Measurements from ENCODE around the gene CD79B. TPM values are rescaled to one million over a fixed set of nuclear protein-coding genes. Genes with fewer than 3 reads are reported as not detected.

CD79B gene
- total RNA-seq, 1 donor from 2014 or later = 706 TPM

DNA sequence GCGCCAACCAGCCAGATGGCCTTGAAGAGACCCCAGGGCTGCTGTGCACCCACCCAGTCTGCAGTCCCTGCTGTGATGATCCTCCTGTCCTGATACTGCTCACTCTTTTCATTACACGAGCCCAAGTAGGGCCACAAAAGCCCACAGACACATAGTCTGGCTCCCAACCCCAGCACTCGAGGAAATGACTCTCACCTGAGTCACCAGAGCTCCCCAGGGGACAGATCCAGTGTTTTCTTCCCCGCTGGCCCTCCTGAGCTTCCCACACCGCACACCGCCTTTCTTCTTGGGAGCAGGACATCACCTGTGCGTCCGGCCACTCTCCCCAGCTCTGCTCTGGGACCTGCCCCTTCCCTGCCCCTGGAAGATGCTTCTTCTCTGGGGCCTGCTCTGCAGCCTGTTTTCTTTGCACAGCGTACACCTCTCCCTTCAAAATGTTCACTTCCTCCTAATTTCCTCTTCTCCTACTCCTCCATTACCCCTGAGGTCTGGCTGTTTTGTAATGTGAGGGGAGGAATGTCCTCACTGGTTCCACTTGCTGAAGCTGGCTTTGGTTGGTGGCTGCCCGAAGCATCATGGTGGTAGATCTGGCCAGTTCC lies 42.6 kb upstream of the CD79B start:
- no peak for ATAC-seq (ENCODE audit: low read depth)

DNA sequence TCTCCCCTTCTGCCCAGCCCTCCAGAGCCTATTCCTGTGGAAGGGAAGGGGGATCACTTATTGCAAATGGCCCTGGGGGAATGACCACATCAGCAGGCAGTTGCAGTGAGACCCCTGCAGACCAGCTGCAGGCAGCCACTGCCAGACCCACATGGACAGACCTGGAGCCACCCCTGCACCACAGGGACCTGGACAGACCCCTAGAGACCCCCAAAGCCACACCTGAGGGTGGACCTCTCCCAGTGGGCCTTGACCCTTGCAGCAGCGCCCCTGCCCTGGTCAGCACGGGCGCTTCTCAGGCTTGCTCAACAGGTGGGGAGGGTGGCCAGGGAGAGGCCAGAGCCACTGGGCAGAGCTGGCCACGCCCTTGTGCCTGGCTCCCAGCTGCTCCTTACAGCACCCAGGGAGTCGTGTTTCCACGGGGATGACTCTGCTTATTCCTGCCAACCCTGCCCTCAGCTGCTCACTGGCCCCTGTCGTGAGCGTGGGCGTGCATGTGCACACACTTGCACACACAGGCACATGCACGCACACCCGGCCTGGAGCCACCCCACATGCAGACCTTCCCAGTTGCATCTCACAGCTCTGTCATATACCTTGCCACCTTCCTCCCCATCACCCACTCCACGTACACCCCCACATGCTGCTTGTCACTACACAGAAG lies 41.9 kb upstream of the CD79B start:
- Mint-ChIP-seq H3K27me3 (peaks cover 24% of the 10 kb centered on the region), H3K27ac (no peak overlapping the region), H3K4me1 (peaks cover 4% of the 10 kb centered on the region), H3K36me3 (ENCODE audit: low read depth) (no peaks in the 10 kb centered on the region), H3K4me3 (no peak overlapping the region), H3K9me3 (no peaks in the 10 kb centered on the region)
- POLR2A ChIA-PET = interaction anchor here (1.3 kb wide), 1 partner anchor 19 kb away, joined by 3 read pairs; no protein-coding TSS in a partner anchor
- ATAC-seq (ENCODE audit: low read depth) (no peak), DNase-seq (no peak)
- no peak for TF ChIP-seq CTCF (IDR thresholded peaks at IDR 0.05)
- intact Hi-C loops (cut with micrococcal nuclease) = loop anchor here (2.0 kb wide), 1 partner anchor 19 kb away; no protein-coding TSS in a partner anchor
- CTCF ChIA-PET = no interaction called here

More for the DNA sequence above, 42.6 kb upstream of the CD79B start:
- DNase-seq = no peak
- Mint-ChIP-seq H3K27ac (no peak overlapping the region), H3K27me3 (peaks cover 24% of the 10 kb centered on the region), H3K4me1 (peaks cover 4% of the 10 kb centered on the region), H3K4me3 (no peak overlapping the region), H3K9me3 (no peaks in the 10 kb centered on the region), H3K36me3 (ENCODE audit: low read depth) (no peaks in the 10 kb centered on the region)
- ChIA-PET CTCF (interaction anchor here (1.0 kb wide), 1 partner anchor 71 kb away, joined by 6 read pairs; no protein-coding TSS in a partner anchor), POLR2A (interaction anchor here (1.5 kb wide), 1 partner anchor 171 kb away, joined by 5 read pairs; no protein-coding TSS in a partner anchor)
- TF ChIP-seq CTCF (IDR thresholded peaks at IDR 0.05) = no peak
- intact Hi-C loops (cut with micrococcal nuclease) = no loop called here

- no peak for ATAC-seq (ENCODE audit: low read depth)
- Mint-ChIP-seq H3K9me3 (no peaks in the 10 kb centered on the region), H3K27me3 (peaks cover 24% of the 10 kb centered on the region), H3K36me3 (ENCODE audit: low read depth) (no peaks in the 10 kb centered on the region), H3K27ac (no peak overlapping the region), H3K4me1 (peaks cover 4% of the 10 kb centered on the region), H3K4me3 (no peak overlapping the region)
- CTCF ChIA-PET = no interaction called here
- no peak for TF ChIP-seq CTCF (IDR thresholded peaks at IDR 0.05)
- intact Hi-C loops (cut with micrococcal nuclease) = loop anchor here (2.0 kb wide), 1 partner anchor 18 kb away; no protein-coding TSS in a partner anchor
- POLR2A ChIA-PET = interaction anchor here (1.3 kb wide), 1 partner anchor 18 kb away, joined by 3 read pairs; no protein-coding TSS in a partner anchor
- DNase-seq = no peak
Observed at GRCh38 chr17:63973247-63973646, 41.1 kb upstream of the CD79B start.

- ATAC-seq (ENCODE audit: low read depth) = no peak
- Mint-ChIP-seq H3K27ac (no peak within 1 kb of the TSS), H3K9me3 (no peaks in the 10 kb centered on the region), H3K4me3 (no peak within 1 kb of the TSS), H3K36me3 (ENCODE audit: low read depth) (no peaks in the 10 kb centered on the region), H3K27me3 (peaks cover 24% of the 10 kb centered on the region), H3K4me1 (peaks cover 4% of the 10 kb centered on the region)
- DNase-seq = no peak
- POLR2A ChIA-PET = interaction anchor here (1.3 kb wide), 1 partner anchor 18 kb away, joined by 3 read pairs; no protein-coding TSS in a partner anchor
- CTCF ChIA-PET = no interaction called here
- intact Hi-C loops (cut with micrococcal nuclease) = loop anchor here (2.0 kb wide), 1 partner anchor 18 kb away; no protein-coding TSS in a partner anchor
- no peak for TF ChIP-seq CTCF (IDR thresholded peaks at IDR 0.05)
Observed at GRCh38 chr17:63972796-63973195, 40.7 kb upstream of the CD79B start, which contains the start of gene SCN4A. Gene SCN4A (minus strand): TSS chr17:63972918. CDS start chr17:63972841, 77 bp downstream.

- H3K27me3 Mint-ChIP-seq = peaks cover 9% of the 10 kb centered on the region
- DNase-seq (no peak), ATAC-seq (ENCODE audit: low read depth) (no peak)
- H3K9me3 Mint-ChIP-seq = no peaks in the 10 kb centered on the region
- no peak overlapping the region for H3K4me3 Mint-ChIP-seq
- H3K4me1 Mint-ChIP-seq = peaks cover 6% of the 10 kb centered on the region
- ChIA-PET CTCF (interaction anchor here (0.9 to 1.9 kb wide), 2 partner anchors 23 to 56 kb away, joined by 3 to 6 read pairs; no protein-coding TSS in a partner anchor), POLR2A (no interaction called here)
- intact Hi-C loops (cut with micrococcal nuclease) = no loop called here
- TF ChIP-seq CTCF (IDR thresholded peaks at IDR 0.05) = no peak
- H3K36me3 Mint-ChIP-seq (ENCODE audit: low read depth) = no peaks in the 10 kb centered on the region
- no peak overlapping the region for H3K27ac Mint-ChIP-seq
Observed at GRCh38 chr17:63969278-63969677, 37.1 kb upstream of the CD79B start.
